ENCODE measurements around the gene EPHA3. TPM values are rescaled to one million over a fixed set of nuclear protein-coding genes. Genes with fewer than 3 reads are reported as not detected.

Gene EPHA3
- total RNA-seq, 4 donors from 2014 or later, result 5.6 to 63.0 (median 16.6) TPM

DNA sequence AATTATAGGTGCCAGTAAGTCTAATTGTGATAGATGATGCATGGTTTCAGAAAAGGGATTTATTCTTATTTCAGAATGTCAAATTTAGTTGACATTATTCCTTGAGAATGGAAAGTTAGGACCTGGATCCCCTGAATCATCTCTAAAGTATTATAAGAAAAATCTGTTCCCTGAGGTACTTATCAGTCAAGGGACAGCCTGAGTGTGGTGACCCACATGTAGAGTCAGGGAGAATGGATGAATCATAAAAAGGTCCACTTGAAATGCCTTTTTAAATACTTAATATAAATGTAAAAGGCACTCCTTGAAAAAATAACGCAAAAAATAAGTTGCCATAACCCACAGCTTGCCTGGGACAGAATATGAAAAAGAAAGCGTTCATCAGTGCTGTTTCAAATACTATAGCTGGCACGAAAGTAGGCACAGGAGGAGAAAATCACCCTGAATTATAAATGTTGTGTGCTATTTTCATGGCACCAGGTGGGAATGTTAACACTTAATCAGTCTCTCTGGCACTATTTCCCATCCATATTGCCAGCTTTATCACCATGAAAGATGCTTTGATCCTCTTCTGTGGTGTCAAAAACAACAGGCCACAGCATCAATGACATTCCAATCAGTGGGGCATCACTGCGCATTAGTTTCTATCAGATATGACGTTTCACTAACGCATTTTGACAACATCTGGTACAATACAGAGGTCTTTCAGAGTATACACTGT lies 208.5 kb downstream of the EPHA3 start:
- no peak for DNase-seq
- H3K9me3 ChIP-seq, result no peaks in the 10 kb centered on the region
- no peaks in the 10 kb centered on the region for H3K4me1 ChIP-seq
- H3K36me3 ChIP-seq, result no peaks in the 10 kb centered on the region
- H3K27ac ChIP-seq, result no peak overlapping the region
- intact Hi-C loops (cut with DNase I; ENCODE audit: low total_unique reads), result no loop called here
- H3K27me3 ChIP-seq, result no peaks in the 10 kb centered on the region
- TF ChIP-seq, protein P1, sequence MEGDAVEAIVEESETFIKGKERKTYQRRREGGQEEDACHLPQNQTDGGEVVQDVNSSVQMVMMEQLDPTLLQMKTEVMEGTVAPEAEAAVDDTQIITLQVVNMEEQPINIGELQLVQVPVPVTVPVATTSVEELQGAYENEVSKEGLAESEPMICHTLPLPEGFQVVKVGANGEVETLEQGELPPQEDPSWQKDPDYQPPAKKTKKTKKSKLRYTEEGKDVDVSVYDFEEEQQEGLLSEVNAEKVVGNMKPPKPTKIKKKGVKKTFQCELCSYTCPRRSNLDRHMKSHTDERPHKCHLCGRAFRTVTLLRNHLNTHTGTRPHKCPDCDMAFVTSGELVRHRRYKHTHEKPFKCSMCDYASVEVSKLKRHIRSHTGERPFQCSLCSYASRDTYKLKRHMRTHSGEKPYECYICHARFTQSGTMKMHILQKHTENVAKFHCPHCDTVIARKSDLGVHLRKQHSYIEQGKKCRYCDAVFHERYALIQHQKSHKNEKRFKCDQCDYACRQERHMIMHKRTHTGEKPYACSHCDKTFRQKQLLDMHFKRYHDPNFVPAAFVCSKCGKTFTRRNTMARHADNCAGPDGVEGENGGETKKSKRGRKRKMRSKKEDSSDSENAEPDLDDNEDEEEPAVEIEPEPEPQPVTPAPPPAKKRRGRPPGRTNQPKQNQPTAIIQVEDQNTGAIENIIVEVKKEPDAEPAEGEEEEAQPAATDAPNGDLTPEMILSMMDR (IDR thresholded peaks at IDR 0.05), result no peak
- TF ChIP-seq POLR2A (IDR thresholded peaks at IDR 0.05), result no peak
- no peak overlapping the region for H3K4me3 ChIP-seq

DNA sequence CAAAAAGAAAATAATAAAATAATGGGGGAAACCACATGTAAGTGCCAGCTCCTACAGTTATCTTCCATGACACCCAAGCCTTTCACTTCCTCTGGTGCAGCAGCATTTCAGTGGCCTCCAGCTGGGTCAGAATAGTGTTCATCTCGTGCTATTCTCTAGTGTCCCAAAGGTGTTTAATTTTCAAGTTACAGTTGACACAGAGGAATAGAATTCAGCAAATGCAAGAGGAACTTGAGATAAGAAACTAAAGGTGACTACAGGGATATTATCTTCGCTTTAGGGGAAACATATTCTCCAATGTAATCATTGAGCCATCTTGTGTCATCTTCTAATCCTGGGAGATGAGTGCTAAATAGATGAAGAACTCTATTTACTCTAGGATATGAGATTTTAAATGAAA lies 212.8 kb downstream of the EPHA3 start:
- Histone ChIP-seq H3K36me3 (no peaks in the 10 kb centered on the region), H3K27ac (no peak overlapping the region), H3K4me3 (no peak overlapping the region), H3K4me1 (no peaks in the 10 kb centered on the region), H3K27me3 (no peaks in the 10 kb centered on the region), H3K9me3 (no peaks in the 10 kb centered on the region)
- no peak for TF ChIP-seq POLR2A (IDR thresholded peaks at IDR 0.05)
- TF ChIP-seq, protein P1 (IDR thresholded peaks at IDR 0.05), result no peak
- intact Hi-C loops (cut with DNase I; ENCODE audit: low total_unique reads), result no loop called here
- no peak for DNase-seq

DNA sequence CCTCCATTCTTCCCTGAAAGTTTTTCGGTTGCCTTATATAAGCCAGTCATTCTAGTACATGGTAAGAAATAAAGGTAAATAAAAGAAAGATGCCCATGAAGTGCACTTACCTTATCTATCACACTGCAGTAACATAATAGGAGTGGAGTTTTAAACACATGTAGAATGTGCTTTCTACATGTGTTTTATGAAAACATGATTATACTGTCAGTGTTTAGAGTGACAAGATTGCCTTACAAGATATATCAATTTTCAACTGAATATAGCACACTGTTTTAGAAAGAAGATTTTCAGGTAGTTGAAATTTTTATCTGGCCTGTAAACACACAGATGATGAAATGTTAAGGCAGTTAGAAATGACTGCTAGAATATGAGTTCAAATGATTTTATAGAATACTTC lies 219.6 kb downstream of the EPHA3 start:
- H3K4me3 ChIP-seq, result no peak overlapping the region
- H3K9me3 ChIP-seq, result no peaks in the 10 kb centered on the region
- TF ChIP-seq, protein P1 (IDR thresholded peaks at IDR 0.05), result no peak
- no peak for TF ChIP-seq POLR2A (IDR thresholded peaks at IDR 0.05)
- H3K27me3 ChIP-seq, result no peaks in the 10 kb centered on the region
- H3K36me3 ChIP-seq, result no peaks in the 10 kb centered on the region
- H3K4me1 ChIP-seq, result no peaks in the 10 kb centered on the region
- no peak overlapping the region for H3K27ac ChIP-seq
- intact Hi-C loops (cut with DNase I; ENCODE audit: low total_unique reads), result no loop called here
- no peak for DNase-seq

DNA sequence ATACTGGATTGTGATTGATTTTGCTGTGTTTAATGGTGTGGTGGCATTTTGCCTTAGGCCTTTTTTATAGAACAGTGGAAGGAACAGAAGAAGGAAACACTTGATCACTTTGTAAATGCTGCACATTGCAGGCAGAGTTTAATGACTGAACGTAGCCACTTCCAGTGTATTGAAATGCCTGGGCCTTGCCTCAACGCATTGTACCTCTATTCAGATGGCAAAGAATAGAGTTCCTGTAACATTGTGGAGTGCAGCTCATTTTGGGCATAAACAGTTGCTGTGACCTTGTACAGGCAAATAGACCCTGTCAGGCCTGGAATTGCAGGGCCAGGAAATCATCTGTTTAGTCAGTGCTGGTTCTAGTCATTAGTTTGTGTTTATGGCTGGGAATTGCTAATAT lies 225.0 kb downstream of the EPHA3 start:
- intact Hi-C loops (cut with DNase I; ENCODE audit: low total_unique reads), result no loop called here
- TF ChIP-seq, protein P1 (IDR thresholded peaks at IDR 0.05), result no peak
- TF ChIP-seq POLR2A (IDR thresholded peaks at IDR 0.05), result no peak
- Histone ChIP-seq H3K27ac (no peak overlapping the region), H3K36me3 (no peaks in the 10 kb centered on the region), H3K4me1 (no peaks in the 10 kb centered on the region), H3K27me3 (no peaks in the 10 kb centered on the region), H3K4me3 (no peak overlapping the region), H3K9me3 (no peaks in the 10 kb centered on the region)
- DNase-seq, result no peak

DNA sequence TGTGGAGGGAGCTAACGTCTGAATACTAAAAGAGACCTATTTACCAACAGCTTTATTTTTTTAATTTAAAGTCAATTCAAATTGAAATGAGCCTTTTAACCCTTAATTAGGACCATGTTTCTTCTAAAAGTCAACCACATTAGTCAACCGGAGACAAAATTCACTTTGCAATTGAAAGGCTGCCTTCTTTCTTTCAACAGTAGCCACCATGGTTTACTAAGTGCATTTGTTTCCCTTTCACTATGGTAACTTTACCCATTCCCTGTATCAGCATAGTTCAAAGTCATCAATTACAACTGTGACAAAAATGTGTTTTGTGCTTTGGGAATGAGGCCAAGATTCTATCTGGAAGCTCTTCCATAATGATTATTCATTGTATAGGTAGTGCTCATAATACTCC lies 225.4 kb downstream of the EPHA3 start:
- TF ChIP-seq POLR2A (IDR thresholded peaks at IDR 0.05), result no peak
- TF ChIP-seq, protein P1 (IDR thresholded peaks at IDR 0.05), result no peak
- no peak for DNase-seq
- no peaks in the 10 kb centered on the region for H3K4me1 ChIP-seq
- H3K27ac ChIP-seq, result no peak overlapping the region
- no peaks in the 10 kb centered on the region for H3K36me3 ChIP-seq
- intact Hi-C loops (cut with DNase I; ENCODE audit: low total_unique reads), result no loop called here
- no peaks in the 10 kb centered on the region for H3K27me3 ChIP-seq
- H3K4me3 ChIP-seq, result no peak overlapping the region
- no peaks in the 10 kb centered on the region for H3K9me3 ChIP-seq
